SHP77 treated with DMSO at 0.1 percent for 48 hours (cell line): ENCODE results near the gene HSP90B1.
A peak's percentile ranks its signal among the peaks of the same experiment; 100 is the strongest.

Experiments used
- DNase-seq: peaks from one replicate; lab custom pipeline; 2025; lab: John Stamatoyannopoulos, UW

Gene HSP90B1

DNA sequence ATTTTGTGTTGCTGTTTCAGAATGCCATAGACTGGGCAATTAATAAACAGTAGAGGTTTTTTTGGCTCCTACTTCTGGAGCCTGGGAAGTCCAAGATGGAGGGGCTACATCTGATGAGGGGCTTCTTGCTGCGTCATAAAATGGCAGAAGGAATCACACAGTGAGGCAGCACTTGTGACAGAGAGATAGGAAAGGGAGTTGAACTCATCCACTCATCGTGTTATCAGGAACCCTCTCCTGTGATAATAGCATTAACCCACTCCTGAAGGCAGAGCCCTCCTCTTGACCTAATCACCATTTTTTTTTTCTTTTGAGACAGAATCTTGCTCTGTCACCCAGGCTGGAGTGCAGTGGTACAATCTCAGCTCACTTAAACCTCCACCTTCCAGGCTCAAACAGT, 45.2 kb downstream of the HSP90B1 start:
- no peak for DNase-seq

- DNase-seq: no peak
These were observed 48.3 kb downstream of the HSP90B1 start for GRCh38 chr12:103978384-103978982.

DNA sequence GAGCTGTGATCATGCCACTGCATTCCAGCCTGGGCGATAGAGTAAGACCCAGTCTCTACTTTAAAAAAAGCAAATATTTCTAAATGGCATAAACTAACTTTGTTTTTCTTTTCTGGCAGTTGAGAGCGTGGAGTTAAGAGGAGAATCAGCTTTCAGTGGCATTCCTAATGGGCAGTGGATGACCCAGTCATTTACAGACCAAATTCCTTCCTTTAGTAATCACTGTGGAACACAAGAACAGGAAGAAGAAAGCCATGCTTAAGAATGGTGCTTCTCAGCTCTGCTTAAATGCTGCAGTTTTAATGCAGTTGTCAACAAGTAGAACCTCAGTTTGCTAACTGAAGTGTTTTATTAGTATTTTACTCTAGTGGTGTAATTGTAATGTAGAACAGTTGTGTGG, 56.6 kb downstream of the HSP90B1 start:
- no peak for DNase-seq

DNA sequence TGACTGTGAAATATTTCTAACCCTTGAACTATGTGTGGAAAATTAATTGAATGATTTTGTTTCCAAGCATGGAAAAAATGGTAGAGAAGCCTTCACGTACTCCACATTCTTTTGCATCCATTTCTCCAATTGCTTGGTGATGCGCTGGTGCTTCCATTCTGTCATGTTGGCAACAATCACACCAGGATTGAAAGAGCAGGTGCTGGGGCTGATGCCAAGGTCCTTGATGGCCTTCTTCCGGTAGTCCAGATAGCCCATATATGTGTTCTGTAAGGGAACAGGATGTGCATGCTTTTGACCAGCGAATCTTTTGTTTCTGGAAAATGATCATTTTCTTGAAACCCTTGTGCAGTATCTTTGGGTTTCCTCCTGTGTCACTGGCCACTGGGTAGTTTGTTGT, 64.0 kb downstream of the HSP90B1 start:
- DNase-seq: peak; percentile 23

- no peak for DNase-seq
These were observed 66.4 kb downstream of the HSP90B1 start for GRCh38 chr12:103996595-103996994.

DNA sequence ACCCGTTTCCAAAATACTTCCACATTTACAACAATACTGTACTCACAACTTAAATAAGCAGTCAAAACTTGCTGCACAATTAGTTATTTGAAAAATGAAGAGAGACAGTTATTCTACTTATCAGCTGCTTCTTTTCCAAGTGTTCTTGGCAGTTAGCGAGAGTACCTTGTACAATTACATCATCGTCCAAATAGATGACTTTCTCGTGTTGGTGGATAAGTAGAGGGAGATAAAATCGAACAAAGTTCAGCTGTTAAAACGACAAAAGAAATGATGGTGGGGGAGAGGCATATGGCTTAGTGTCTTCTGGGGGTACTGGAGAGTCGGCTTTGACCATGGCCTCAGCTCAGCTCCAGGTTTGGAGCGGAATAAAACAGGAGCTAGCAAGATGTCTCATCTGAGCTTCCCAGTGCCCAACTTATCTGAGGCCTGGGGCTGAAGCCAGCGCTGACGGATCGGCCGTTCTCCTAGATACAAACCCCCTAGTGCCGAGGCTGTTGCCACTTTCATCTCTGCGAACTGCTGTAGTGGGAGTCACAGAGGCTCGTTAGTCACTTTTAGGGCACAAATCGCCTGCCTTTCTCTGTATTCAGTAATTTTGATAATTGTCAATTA, 67.2 kb downstream of the HSP90B1 start:
- no peak for DNase-seq
